Peyer's patch (tissue), 4 donors: Measurements from ENCODE around the gene CBX8.

Source experiments
- POLR2A ChIP-seq, 2 donors: fragments of 450-650 bp; IDR thresholded peaks; one replicate each; pipeline ENCODE4 v1.5.1; 2017; ENCODE audit warnings: antibody characterized with exemption in 2 of 2, mild to moderate bottlenecking in 2 of 2, moderate library complexity in 2 of 2
- TF ChIP-seq, protein P1 (sequence below), 6 experiments: fragments of 450-650 bp in 4 of 6; fragments of 200-600 bp in 2 of 6; sonication (generic) in 1 of 6; IDR thresholded peaks; one replicate each; pipeline ENCODE4 v1.5.1; 2017 to 2019; ENCODE audit warnings: antibody characterized with exemption in 6 of 6, mild to moderate bottlenecking in 3 of 6, moderate library complexity in 1 of 6

DNA sequence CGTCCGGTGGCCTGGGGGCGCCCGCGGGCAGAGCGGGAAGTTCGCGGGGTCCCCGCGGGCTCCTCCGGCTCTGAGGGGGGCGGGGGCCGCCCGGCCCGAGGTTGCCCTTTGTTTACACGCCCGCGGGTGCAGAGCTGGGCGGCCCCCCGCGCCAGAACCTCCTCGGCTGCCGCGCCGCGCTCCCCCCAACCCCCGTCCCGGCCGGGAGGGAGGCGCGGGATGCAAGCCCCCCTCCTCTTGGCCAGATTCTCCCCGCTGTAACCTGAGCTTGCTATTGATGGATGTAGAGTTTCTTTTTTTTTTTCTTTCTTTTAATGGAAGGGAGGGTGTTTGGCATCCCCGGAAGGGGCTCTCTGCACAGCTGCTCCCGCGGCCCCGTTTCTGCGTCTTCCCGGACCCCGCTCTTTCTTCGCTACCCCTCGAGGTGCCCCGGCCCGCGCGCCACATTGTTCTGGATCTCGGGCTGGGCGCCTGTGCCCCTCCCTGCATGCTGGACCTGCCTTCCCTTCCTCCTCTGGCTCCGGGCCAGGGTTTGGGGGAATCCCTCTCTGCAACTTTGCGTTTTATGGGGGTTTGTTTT lies 18.3 kb downstream of the CBX8 start:
- TF ChIP-seq, protein P1, sequence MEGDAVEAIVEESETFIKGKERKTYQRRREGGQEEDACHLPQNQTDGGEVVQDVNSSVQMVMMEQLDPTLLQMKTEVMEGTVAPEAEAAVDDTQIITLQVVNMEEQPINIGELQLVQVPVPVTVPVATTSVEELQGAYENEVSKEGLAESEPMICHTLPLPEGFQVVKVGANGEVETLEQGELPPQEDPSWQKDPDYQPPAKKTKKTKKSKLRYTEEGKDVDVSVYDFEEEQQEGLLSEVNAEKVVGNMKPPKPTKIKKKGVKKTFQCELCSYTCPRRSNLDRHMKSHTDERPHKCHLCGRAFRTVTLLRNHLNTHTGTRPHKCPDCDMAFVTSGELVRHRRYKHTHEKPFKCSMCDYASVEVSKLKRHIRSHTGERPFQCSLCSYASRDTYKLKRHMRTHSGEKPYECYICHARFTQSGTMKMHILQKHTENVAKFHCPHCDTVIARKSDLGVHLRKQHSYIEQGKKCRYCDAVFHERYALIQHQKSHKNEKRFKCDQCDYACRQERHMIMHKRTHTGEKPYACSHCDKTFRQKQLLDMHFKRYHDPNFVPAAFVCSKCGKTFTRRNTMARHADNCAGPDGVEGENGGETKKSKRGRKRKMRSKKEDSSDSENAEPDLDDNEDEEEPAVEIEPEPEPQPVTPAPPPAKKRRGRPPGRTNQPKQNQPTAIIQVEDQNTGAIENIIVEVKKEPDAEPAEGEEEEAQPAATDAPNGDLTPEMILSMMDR (IDR thresholded peaks at IDR 0.05) = no peak
- no peak for TF ChIP-seq POLR2A (IDR thresholded peaks at IDR 0.05)
